HepG2 (cell line): ENCODE results near the gene GP1BA. TPM values are rescaled to one million over a fixed set of nuclear protein-coding genes. Genes with fewer than 3 reads are reported as not detected.

Experiments used
- DR1 ChIP-seq: sonication (generic); formaldehyde crosslinking; IDR thresholded peaks from 2 replicates; pipeline ENCODE4 v1.8.0; 2021; ENCODE audit warnings: mild to moderate bottlenecking, missing genetic modification reagents, inconsistent platforms
- ETS1 ChIP-seq: sonication (generic); formaldehyde crosslinking; IDR thresholded peaks from 2 replicates; pipeline ENCODE4 v1.4.0; 2020; ENCODE audit warnings: missing genetic modification reagents
- GPBP1L1 ChIP-seq: sonication (generic); formaldehyde crosslinking; IDR thresholded peaks from 2 replicates; pipeline ENCODE4 v1.5.0; 2020; ENCODE audit warnings: mild to moderate bottlenecking, missing genetic modification reagents
- HNF4G ChIP-seq, 2 experiments: sonication (generic) in 1 of 2; formaldehyde crosslinking in 1 of 2; IDR thresholded peaks; 2 replicates each; pipeline versions ENCODE4 v1.4.0 to v1.6.1; 2011 to 2020; ENCODE audit warnings: borderline replicate concordance in 2 of 2, low read depth in 2 of 2, mild to moderate bottlenecking in 2 of 2, low read length in 1 of 2, missing genetic modification reagents in 1 of 2, moderate library complexity in 1 of 2
- MED13 ChIP-seq: sonication (generic); formaldehyde crosslinking; IDR thresholded peaks from 2 replicates; pipeline ENCODE4 v1.5.0; 2020; ENCODE audit warnings: missing genetic modification reagents
- MTF1 ChIP-seq: sonication (generic); formaldehyde crosslinking; IDR thresholded peaks from 2 replicates; pipeline ENCODE4 v1.5.0; 2020; ENCODE audit warnings: missing genetic modification reagents
- NCOA5 ChIP-seq: sonication (generic); formaldehyde crosslinking; IDR thresholded peaks from 2 replicates; pipeline ENCODE4 v1.4.0; 2020; ENCODE audit warnings: missing genetic modification reagents
- NFRKB ChIP-seq: fragments of 450-650 bp; IDR thresholded peaks from 2 replicates; pipeline ENCODE4 v1.6.1; 2017
- POLR2AphosphoS5 ChIP-seq: IDR thresholded peaks from 2 replicates; pipeline ENCODE4 v1.6.1; 2012; ENCODE audit warnings: low read depth, low read length
- RBM39 ChIP-seq: fragments of 200-400 bp; formaldehyde crosslinking; IDR thresholded peaks from one replicate; pipeline ENCODE4 v1.6.1; 2018; ENCODE audit warnings: antibody characterized with exemption, mild to moderate bottlenecking, low read depth, low read length; ENCODE audit not compliant: poor library complexity, severe bottlenecking
- RNF219 ChIP-seq: sonication (generic); formaldehyde crosslinking; IDR thresholded peaks from 2 replicates; pipeline ENCODE4 v1.5.0; 2020; ENCODE audit warnings: mild to moderate bottlenecking, missing genetic modification reagents
- SALL2 ChIP-seq: sonication (generic); formaldehyde crosslinking; IDR thresholded peaks from 2 replicates; pipeline ENCODE4 v1.8.1; 2023; ENCODE audit warnings: mild to moderate bottlenecking, missing genetic modification reagents, inconsistent platforms
- SMAD1 ChIP-seq: sonication (generic); formaldehyde crosslinking; IDR thresholded peaks from 2 replicates; pipeline ENCODE4 v1.4.0; 2020; ENCODE audit warnings: missing genetic modification reagents, low read depth, mild to moderate bottlenecking, borderline replicate concordance
- SMARCC2 ChIP-seq: fragments of 450-650 bp; IDR thresholded peaks from 2 replicates; pipeline ENCODE4 v1.6.1; 2017; ENCODE audit warnings: antibody characterized with exemption, mild to moderate bottlenecking
- SOX13 ChIP-seq, 3 experiments: fragments of 450-650 bp in 1 of 3; sonication (generic) in 1 of 3; formaldehyde crosslinking in 1 of 3; IDR thresholded peaks in 2 of 3; conservative IDR thresholded peaks in 1 of 3; 2 replicates each; pipeline versions ENCODE4 v1.5.0 to v1.6.1; 2016 to 2020; ENCODE audit warnings: antibody characterized with exemption in 1 of 3, mild to moderate bottlenecking in 1 of 3, missing compliant biosample characterization in 1 of 3, missing genetic modification reagents in 1 of 3, moderate library complexity in 1 of 3
- YY1 ChIP-seq: IDR thresholded peaks from 2 replicates; pipeline ENCODE4 v1.6.1; 2011; ENCODE audit warnings: low read length, low read depth, moderate library complexity, mild to moderate bottlenecking; ENCODE audit not compliant: insufficient read depth, insufficient replicate concordance
- ZBTB7A ChIP-seq: sonication (generic); formaldehyde crosslinking; IDR thresholded peaks from 2 replicates; pipeline ENCODE4 v1.8.0; 2022; ENCODE audit warnings: mild to moderate bottlenecking, missing genetic modification reagents
- ZFYVE20 ChIP-seq: sonication (generic); formaldehyde crosslinking; IDR thresholded peaks from 2 replicates; pipeline ENCODE4 v1.8.0; 2023; ENCODE audit warnings: low read depth, mild to moderate bottlenecking, moderate library complexity, missing genetic modification reagents, borderline replicate concordance
- ZNF10 ChIP-seq: sonication (generic); formaldehyde crosslinking; IDR thresholded peaks from 2 replicates; pipeline ENCODE4 v1.4.0; 2020; ENCODE audit warnings: mild to moderate bottlenecking, low read depth, missing genetic modification reagents, borderline replicate concordance
- ZNF562 ChIP-seq: sonication (generic); formaldehyde crosslinking; IDR thresholded peaks from 2 replicates; pipeline ENCODE4 v1.8.0; 2022; ENCODE audit warnings: missing genetic modification reagents, borderline replicate concordance
- ZNF569 ChIP-seq: sonication (generic); formaldehyde crosslinking; IDR thresholded peaks from 2 replicates; pipeline ENCODE4 v1.5.0; 2020; ENCODE audit warnings: mild to moderate bottlenecking, missing genetic modification reagents, moderate library complexity, borderline replicate concordance
- ZNF589 ChIP-seq: sonication (generic); formaldehyde crosslinking; conservative IDR thresholded peaks from 2 replicates; pipeline ENCODE4 v1.8.0; 2022; ENCODE audit warnings: mild to moderate bottlenecking, moderate library complexity, missing genetic modification reagents
- ZNF772 ChIP-seq: sonication (generic); formaldehyde crosslinking; IDR thresholded peaks from 2 replicates; pipeline ENCODE4 v1.5.0; 2020; ENCODE audit warnings: mild to moderate bottlenecking, missing genetic modification reagents
- ZNF776 ChIP-seq: sonication (generic); formaldehyde crosslinking; IDR thresholded peaks from 2 replicates; pipeline ENCODE4 v1.4.0; 2020; ENCODE audit warnings: mild to moderate bottlenecking, missing genetic modification reagents
- ZSCAN30 ChIP-seq: sonication (generic); formaldehyde crosslinking; IDR thresholded peaks from 2 replicates; pipeline ENCODE4 v1.5.0; 2020; ENCODE audit warnings: mild to moderate bottlenecking, missing genetic modification reagents
- polyA plus RNA-seq, 8 experiments: library from polyadenylated mRNA; depleted of rRNA in 3 of 8; stranded (reverse) in 7 of 8; unstranded in 1 of 8; fragments of >200 nt; fragmentation: Illumina TruSeq in 4 of 8; extraction: Trizol in 4 of 8; gene quantifications; 2 replicates each; pipeline versions ENCODE4 v1.2.1 to v1.2.3, GENCODE V29; 2011 to 2016; ENCODE audit warnings: low read depth in 4 of 8, missing spikeins in 1 of 8, mixed read lengths in 1 of 8; ENCODE audit not compliant: insufficient read depth in 1 of 8
- total RNA-seq, 5 experiments: library from RNA; depleted of rRNA; stranded (reverse); fragments of >200 nt; fragmentation: Illumina TruSeq; extraction: Trizol; gene quantifications; 2 replicates each; pipeline ENCODE4 v1.2.3, GENCODE V29; 2016; ENCODE audit warnings: low read depth in 1 of 5

The GP1BA gene
- total and polyA plus RNA-seq, 2 of the 13 experiments (the other 11 are each of a cell fraction or from before 2014, with no cell fraction given) = not detected

GRCh38 chr17:4950075-4950745 lies 18.1 kb downstream of the GP1BA start (continued):
- TF ChIP-seq YY1 (peak; percentile 4), SOX13 (IDR thresholded peaks at IDR 0.05) (no peak), SOX13 (CRISPR knock-in tag; conservative IDR thresholded peaks at IDR 0.05 in 1 of 2, IDR thresholded peaks at IDR 0.05 in 1 of 2) (no peak), ZNF772 (CRISPR knock-in tag) (0 out of 2 replicates have a peak, but pooled peaks have one; percentile 9), ZFYVE20 (CRISPR knock-in tag) (no peak), ZNF10 (no peak), DR1 (CRISPR knock-in tag) (no peak), GPBP1L1 (CRISPR knock-in tag) (no peak), SALL2 (CRISPR knock-in tag) (no peak; the same call in 1 of the 2 replicates), RBM39 (no peak), HNF4G (IDR thresholded peaks at IDR 0.05; ENCODE audit: borderline replicate concordance, low read depth, low read length) (no peak), HNF4G (CRISPR knock-in tag; IDR thresholded peaks at IDR 0.05; ENCODE audit: borderline replicate concordance, low read depth) (no peak), ZNF589 (CRISPR knock-in tag) (no peak), SMARCC2 (no peak), ZNF562 (CRISPR knock-in tag) (no peak), ETS1 (CRISPR knock-in tag) (0 out of 2 replicates have a peak, but pooled peaks have one; percentile 24), NCOA5 (no peak), ZSCAN30 (CRISPR knock-in tag) (no peak), NFRKB (no peak), ZNF776 (CRISPR knock-in tag) (0 out of 2 replicates have a peak, but pooled peaks have one; percentile 34), RNF219 (no peak), MED13 (CRISPR knock-in tag) (no peak), MTF1 (no peak), POLR2AphosphoS5 (peak; percentile 40; the same call in 1 of the 2 replicates), SMAD1 (CRISPR knock-in tag) (no peak), ZNF569 (CRISPR knock-in tag) (no peak; the same call in 1 of the 2 replicates), ZBTB7A (CRISPR knock-in tag) (peak; percentile 63; the same call in 1 of the 2 replicates)
